ENCODE data around the gene RNF11. TPM values are rescaled to one million over a fixed set of nuclear protein-coding genes. Genes with fewer than 3 reads are reported as not detected.

The RNF11 gene
- polyA plus RNA-seq, 1 donor (not counting 4 experiments of a cell fraction or from before 2014, with no cell fraction given), result 113 TPM

DNA sequence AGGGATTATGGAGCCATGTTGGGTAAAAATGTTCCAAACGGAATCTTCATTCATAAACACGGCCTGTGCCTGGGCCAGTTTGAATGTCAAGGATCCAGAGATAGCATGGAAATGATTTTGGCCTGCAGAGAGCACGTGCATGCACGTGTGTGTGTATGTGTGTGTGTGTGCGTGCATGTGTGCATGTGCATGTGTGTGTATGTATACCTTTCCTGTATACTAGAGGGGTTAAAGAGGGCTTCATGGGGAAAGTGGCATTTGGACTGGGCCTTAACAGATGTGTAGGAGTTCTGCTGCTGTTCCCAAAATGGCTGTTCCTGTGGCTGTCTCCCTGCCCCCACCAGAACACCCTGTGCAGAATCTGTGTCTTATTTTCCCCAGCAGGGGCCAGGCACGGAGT, 72.6 kb downstream of the RNF11 start:
- H4K20me1 ChIP-seq (ENCODE audit: control insufficient read depth, extremely low read depth, insufficient read depth, low read length), result no peaks in the 10 kb centered on the region
- H3K4me1 ChIP-seq (ENCODE audit: control insufficient read depth, extremely low read depth, insufficient read depth, low read length), result peaks cover 4% of the 10 kb centered on the region
- no peak for FAIRE-seq
- no peak overlapping the region for H3K9ac ChIP-seq (ENCODE audit: control insufficient read depth, extremely low read depth, insufficient read depth, low read length)
- H3K79me2 ChIP-seq (ENCODE audit: control insufficient read depth, insufficient read depth, low read length), result no peaks in the 10 kb centered on the region
- no peak overlapping the region for H3K27ac ChIP-seq (ENCODE audit: control insufficient read depth, insufficient read depth, low read length)
- TF ChIP-seq CTCF (optimal IDR thresholded peaks at IDR 0.05 in 1 of 3, IDR thresholded peaks at IDR 0.05 in 1 of 3, conservative IDR thresholded peaks at IDR 0.05 in 1 of 3; ENCODE audit: extremely low read depth in 1 of 3, insufficient read depth in 2 of 3, low read length in 3 of 3) (no peak), EZH2 (IDR thresholded peaks at IDR 0.05; ENCODE audit: low read length) (no peak)
- H3K27me3 ChIP-seq (ENCODE audit: control insufficient read depth, extremely low read depth, insufficient read depth, low read length), result no peaks in the 10 kb centered on the region
- DNase-seq (ENCODE audit: low read depth, low spot score), result no peak
- no peaks in the 10 kb centered on the region for H3K9me3 ChIP-seq (ENCODE audit: control insufficient read depth, low read depth, low read length)
- H3K36me3 ChIP-seq (ENCODE audit: control insufficient read depth in 2 of 2, extremely low read depth in 1 of 2, insufficient read depth in 2 of 2, low read length in 2 of 2), result no peaks in the 10 kb centered on the region
- H3K4me2 ChIP-seq (ENCODE audit: control insufficient read depth, extremely low read depth, insufficient read depth, low read depth, low read length), result no peak overlapping the region
- dilution Hi-C loops (cut with MboI; ENCODE audit: extremely low pct_ligation_motif_present, low sequenced_read_pairs), result no loop called here
- H3K4me3 ChIP-seq (ENCODE audit: control insufficient read depth in 2 of 3, extremely low read depth in 1 of 3, insufficient read depth in 2 of 3, low read depth in 1 of 3, low read length in 3 of 3), result no peak overlapping the region
- no peaks in the 10 kb centered on the region for H3K9me1 ChIP-seq (ENCODE audit: control insufficient read depth, extremely low read depth, insufficient read depth, low read length)
- no peak overlapping the region for H2AFZ ChIP-seq (ENCODE audit: control insufficient read depth, low read length)

DNA sequence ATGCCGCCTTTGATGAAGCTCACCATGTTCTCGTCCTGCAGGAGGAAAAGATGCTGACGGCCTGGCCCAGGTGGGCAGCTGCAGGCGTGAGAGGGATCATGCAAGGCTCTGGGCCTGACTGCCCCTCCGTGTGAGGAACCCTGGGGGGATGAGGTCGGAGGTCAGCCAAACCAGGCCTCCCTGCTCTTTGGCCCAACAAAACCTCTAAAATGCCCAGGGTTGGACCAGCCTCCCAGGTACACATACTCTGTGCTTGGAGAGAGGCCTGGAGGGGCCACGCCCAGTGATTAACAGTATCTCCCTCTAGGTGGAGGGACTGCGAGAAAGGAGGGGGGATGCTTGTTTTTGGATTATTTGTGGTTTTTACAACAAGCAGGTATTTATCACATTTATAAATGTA, 73.2 kb downstream of the RNF11 start:
- no peak overlapping the region for H2AFZ ChIP-seq (ENCODE audit: control insufficient read depth, low read length)
- no peaks in the 10 kb centered on the region for H3K9me1 ChIP-seq (ENCODE audit: control insufficient read depth, extremely low read depth, insufficient read depth, low read length)
- dilution Hi-C loops (cut with MboI; ENCODE audit: extremely low pct_ligation_motif_present, low sequenced_read_pairs), result no loop called here
- H3K27ac ChIP-seq (ENCODE audit: control insufficient read depth, insufficient read depth, low read length), result no peak overlapping the region
- no peak for DNase-seq (ENCODE audit: low read depth, low spot score)
- H3K4me2 ChIP-seq (ENCODE audit: control insufficient read depth, extremely low read depth, insufficient read depth, low read depth, low read length), result no peak overlapping the region
- H3K9ac ChIP-seq (ENCODE audit: control insufficient read depth, extremely low read depth, insufficient read depth, low read length), result no peak overlapping the region
- no peaks in the 10 kb centered on the region for H3K27me3 ChIP-seq (ENCODE audit: control insufficient read depth, extremely low read depth, insufficient read depth, low read length)
- no peaks in the 10 kb centered on the region for H3K9me3 ChIP-seq (ENCODE audit: control insufficient read depth, low read depth, low read length)
- no peak overlapping the region for H3K4me3 ChIP-seq (ENCODE audit: control insufficient read depth in 2 of 3, extremely low read depth in 1 of 3, insufficient read depth in 2 of 3, low read depth in 1 of 3, low read length in 3 of 3)
- H3K79me2 ChIP-seq (ENCODE audit: control insufficient read depth, insufficient read depth, low read length), result no peaks in the 10 kb centered on the region
- peaks cover 11% of the 10 kb centered on the region for H3K4me1 ChIP-seq (ENCODE audit: control insufficient read depth, extremely low read depth, insufficient read depth, low read length)
- no peaks in the 10 kb centered on the region for H4K20me1 ChIP-seq (ENCODE audit: control insufficient read depth, extremely low read depth, insufficient read depth, low read length)
- no peaks in the 10 kb centered on the region for H3K36me3 ChIP-seq (ENCODE audit: control insufficient read depth in 2 of 2, extremely low read depth in 1 of 2, insufficient read depth in 2 of 2, low read length in 2 of 2)
- TF ChIP-seq CTCF (optimal IDR thresholded peaks at IDR 0.05 in 1 of 3, IDR thresholded peaks at IDR 0.05 in 1 of 3, conservative IDR thresholded peaks at IDR 0.05 in 1 of 3; ENCODE audit: extremely low read depth in 1 of 3, insufficient read depth in 2 of 3, low read length in 3 of 3) (no peak), EZH2 (IDR thresholded peaks at IDR 0.05; ENCODE audit: low read length) (no peak)
- FAIRE-seq, result no peak
